GM13977 (cell line): ENCODE data around the gene NPLOC4.

Source experiments
- DNase-seq: peaks from one replicate; pipeline ENCODE4 v3.0.0; 2012; ENCODE audit warnings: low spot score
- in situ Hi-C: fragments of 300-500 bp; cut with MboI; formaldehyde crosslinking; loops from one replicate; pipeline ENCODE4 v1.12.0; 2022; ENCODE audit warnings: low sequenced_read_pairs, low pct_unique_long_range_greater_than_20kb, mixed read lengths, inconsistent platforms; ENCODE audit not compliant: unreplicated experiment
- TF ChIP-seq, protein P1 (sequence below): IDR thresholded peaks from 2 replicates; pipeline ENCODE4 v1.5.1; 2012; ENCODE audit warnings: mild to moderate bottlenecking, control low read depth; ENCODE audit not compliant: insufficient read depth; ENCODE audit errors: extremely low read depth, missing control alignments

NPLOC4 gene

GRCh38 chr17:81577278-81578000, 59.5 kb downstream of the NPLOC4 start:
- DNase-seq, result no peak
- in situ Hi-C loops, result no loop called here
- TF ChIP-seq, protein P1, sequence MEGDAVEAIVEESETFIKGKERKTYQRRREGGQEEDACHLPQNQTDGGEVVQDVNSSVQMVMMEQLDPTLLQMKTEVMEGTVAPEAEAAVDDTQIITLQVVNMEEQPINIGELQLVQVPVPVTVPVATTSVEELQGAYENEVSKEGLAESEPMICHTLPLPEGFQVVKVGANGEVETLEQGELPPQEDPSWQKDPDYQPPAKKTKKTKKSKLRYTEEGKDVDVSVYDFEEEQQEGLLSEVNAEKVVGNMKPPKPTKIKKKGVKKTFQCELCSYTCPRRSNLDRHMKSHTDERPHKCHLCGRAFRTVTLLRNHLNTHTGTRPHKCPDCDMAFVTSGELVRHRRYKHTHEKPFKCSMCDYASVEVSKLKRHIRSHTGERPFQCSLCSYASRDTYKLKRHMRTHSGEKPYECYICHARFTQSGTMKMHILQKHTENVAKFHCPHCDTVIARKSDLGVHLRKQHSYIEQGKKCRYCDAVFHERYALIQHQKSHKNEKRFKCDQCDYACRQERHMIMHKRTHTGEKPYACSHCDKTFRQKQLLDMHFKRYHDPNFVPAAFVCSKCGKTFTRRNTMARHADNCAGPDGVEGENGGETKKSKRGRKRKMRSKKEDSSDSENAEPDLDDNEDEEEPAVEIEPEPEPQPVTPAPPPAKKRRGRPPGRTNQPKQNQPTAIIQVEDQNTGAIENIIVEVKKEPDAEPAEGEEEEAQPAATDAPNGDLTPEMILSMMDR, result no peak

DNA sequence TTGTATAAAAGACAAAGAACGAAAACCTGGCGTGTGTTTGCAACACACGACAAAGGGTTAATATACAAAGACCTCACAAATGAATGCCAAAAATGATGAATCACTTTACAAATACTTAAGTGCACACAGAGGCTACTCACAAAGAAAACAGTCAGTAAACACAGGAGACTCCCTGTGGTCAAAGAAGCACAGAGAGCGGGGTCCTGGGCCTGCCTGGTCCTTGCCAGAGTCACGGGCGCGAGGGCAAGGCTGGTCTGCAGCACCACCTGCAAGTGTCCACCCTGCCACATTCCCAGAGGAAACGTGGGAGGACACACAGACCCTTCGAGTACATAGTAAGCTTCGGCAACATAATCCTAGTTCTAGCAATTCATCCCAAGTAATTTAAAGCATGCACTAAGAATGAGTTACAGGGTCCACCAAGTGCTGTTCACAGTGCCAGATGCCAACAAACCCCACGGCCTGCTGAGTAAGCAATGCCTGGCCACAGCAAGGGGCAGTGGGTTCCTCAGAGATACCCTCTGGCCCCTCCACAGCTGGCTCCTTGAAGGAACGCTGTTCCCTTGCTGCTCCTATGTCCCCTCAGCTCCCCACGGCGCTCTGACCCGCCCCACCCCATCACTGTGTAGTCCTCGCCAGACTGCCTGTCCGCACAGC, 60.2 kb downstream of the NPLOC4 start:
- no peak for DNase-seq
- in situ Hi-C loops, result no loop called here
- TF ChIP-seq, protein P1, result no peak

GRCh38 chr17:81575836-81576235, 61.1 kb downstream of the NPLOC4 start:
- TF ChIP-seq, protein P1, result no peak
- no peak for DNase-seq
- in situ Hi-C loops, result no loop called here

DNA sequence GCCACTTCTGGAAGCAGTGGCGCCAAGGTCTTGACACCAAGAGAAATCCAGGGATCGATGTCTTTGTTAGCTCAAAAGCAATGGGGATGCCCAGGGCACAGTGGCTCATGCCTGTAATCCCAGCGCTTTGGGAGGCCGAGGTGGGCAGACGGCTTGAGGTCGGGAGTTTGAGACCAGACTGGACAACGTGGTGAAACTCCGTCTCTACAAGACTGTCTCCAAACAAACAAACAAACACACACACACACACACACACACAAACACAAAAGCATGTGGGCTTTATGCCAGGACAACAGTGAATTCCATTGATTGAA, 62.3 kb downstream of the NPLOC4 start:
- TF ChIP-seq, protein P1, result no peak
- in situ Hi-C loops, result no loop called here
- DNase-seq, result no peak

DNA sequence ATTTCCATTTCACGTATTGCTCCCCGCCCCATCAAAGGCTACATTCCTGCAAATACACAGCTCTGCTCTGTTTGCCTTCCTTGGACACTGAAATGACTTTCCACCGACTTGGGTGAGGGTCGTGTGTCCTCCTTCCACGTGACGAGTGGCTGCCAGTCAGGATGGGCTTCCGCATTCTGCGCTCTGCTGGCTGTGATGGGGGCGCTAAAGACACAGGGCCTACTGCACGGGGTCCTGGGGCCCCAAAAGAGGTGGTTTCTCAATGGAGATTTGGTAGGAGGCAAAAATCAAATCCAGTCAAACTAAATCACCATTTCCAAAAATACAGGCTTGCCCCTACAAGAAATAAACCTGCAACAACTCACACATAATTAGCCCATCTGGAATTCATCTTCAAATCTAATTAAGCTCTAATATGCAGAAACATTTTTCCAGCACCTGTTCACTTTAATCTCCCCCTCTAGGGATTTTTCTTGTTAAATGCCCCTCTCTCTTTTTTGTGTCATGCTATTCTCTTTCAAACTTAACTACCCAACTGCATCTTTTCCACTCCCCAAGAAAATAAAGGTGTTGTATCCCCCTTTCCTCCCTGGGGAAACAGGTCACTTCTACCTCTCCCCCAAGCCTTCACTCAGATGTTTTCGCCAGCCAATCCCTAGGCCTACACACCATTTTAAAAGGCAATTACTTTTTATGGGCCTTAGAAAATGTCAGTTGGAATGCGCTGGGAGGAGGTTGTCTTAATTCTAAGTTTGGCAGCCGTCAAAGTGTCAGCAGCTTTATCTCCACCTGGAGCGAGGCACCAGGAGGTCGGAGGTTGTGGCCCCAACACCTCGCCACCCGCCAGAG, 62.9 kb downstream of the NPLOC4 start:
- TF ChIP-seq, protein P1, result no peak

GRCh38 chr17:81572563-81573168, 64.2 kb downstream of the NPLOC4 start:
- in situ Hi-C loops, result no loop called here
- no peak for DNase-seq
- TF ChIP-seq, protein P1, result no peak

More for the DNA sequence above, 62.9 kb downstream of the NPLOC4 start:
- no peak for DNase-seq
- in situ Hi-C loops, result no loop called here
